SW 1271 (cell line): ENCODE measurements around the gene SMIM22.

Experiments
- DNase-seq, 2 experiments: peaks; one replicate each; lab custom pipeline; 2025; lab: John Stamatoyannopoulos, UW

SMIM22 gene

GRCh38 chr16:4814542-4815173 lies 19.5 kb downstream of the SMIM22 start:
- DNase-seq = no peak

- DNase-seq = no peak
These were observed 25.5 kb downstream of the SMIM22 start for GRCh38 chr16:4820652-4821051.

GRCh38 chr16:4825196-4825595 lies 30.0 kb downstream of the SMIM22 start:
- DNase-seq = no peak

- no peak for DNase-seq
These were observed 31.4 kb downstream of the SMIM22 start for GRCh38 chr16:4826526-4826925.

- no peak for DNase-seq
These were observed 31.8 kb downstream of the SMIM22 start for GRCh38 chr16:4826980-4827379.

GRCh38 chr16:4828567-4829321 lies 33.6 kb downstream of the SMIM22 start:
- DNase-seq = no peak

GRCh38 chr16:4830408-4830807 lies 35.2 kb downstream of the SMIM22 start:
- no peak for DNase-seq

- DNase-seq = no peak
These were observed 36.4 kb downstream of the SMIM22 start for GRCh38 chr16:4831616-4832015.

GRCh38 chr16:4832698-4833343 lies 37.7 kb downstream of the SMIM22 start:
- DNase-seq = no peak

GRCh38 chr16:4833584-4833983 lies 38.4 kb downstream of the SMIM22 start:
- DNase-seq = no peak

- DNase-seq = no peak
These were observed 41.6 kb downstream of the SMIM22 start for GRCh38 chr16:4836727-4837126.

GRCh38 chr16:4837733-4838501 lies 42.7 kb downstream of the SMIM22 start:
- no peak for DNase-seq

GRCh38 chr16:4839942-4840341 lies 44.8 kb downstream of the SMIM22 start:
- DNase-seq = no peak

GRCh38 chr16:4840984-4841383 lies 45.8 kb downstream of the SMIM22 start:
- DNase-seq = no peak
